ENCODE data around the gene RNF217.

The RNF217 gene

GRCh38 chr6:124991764-124992295 lies 29.6 kb downstream of the RNF217 start:
- DNase-seq, result no peak

- no peak for DNase-seq
These were observed 31.1 kb downstream of the RNF217 start for GRCh38 chr6:124993327-124993726.

GRCh38 chr6:124994648-124995047 lies 32.4 kb downstream of the RNF217 start:
- no peak for DNase-seq

- no peak for DNase-seq
These were observed 32.9 kb downstream of the RNF217 start for GRCh38 chr6:124995131-124995530.

GRCh38 chr6:124995645-124996325 lies 33.5 kb downstream of the RNF217 start:
- DNase-seq, result no peak

- DNase-seq, result no peak
These were observed 34.2 kb downstream of the RNF217 start for GRCh38 chr6:124996411-124996810.

GRCh38 chr6:124997196-124997875 lies 35.1 kb downstream of the RNF217 start:
- no peak for DNase-seq

GRCh38 chr6:124999105-124999764 lies 37.0 kb downstream of the RNF217 start:
- DNase-seq, result no peak

- DNase-seq, result no peak
These were observed 39.6 kb downstream of the RNF217 start for GRCh38 chr6:125001684-125002405.

- no peak for DNase-seq
These were observed 40.1 kb downstream of the RNF217 start for GRCh38 chr6:125002406-125002741.

- DNase-seq, result no peak
These were observed 40.8 kb downstream of the RNF217 start for GRCh38 chr6:125003070-125003469.

GRCh38 chr6:125004198-125004597 lies 42.0 kb downstream of the RNF217 start:
- no peak for DNase-seq

- DNase-seq, result no peak
These were observed 42.8 kb downstream of the RNF217 start for GRCh38 chr6:125004797-125005595.

GRCh38 chr6:125008261-125008703 lies 46.0 kb downstream of the RNF217 start:
- DNase-seq, result no peak

GRCh38 chr6:125008957-125009356 lies 46.7 kb downstream of the RNF217 start:
- DNase-seq, result no peak

GRCh38 chr6:125009578-125009977 lies 47.3 kb downstream of the RNF217 start:
- DNase-seq, result no peak

GRCh38 chr6:125013938-125014660 lies 51.9 kb downstream of the RNF217 start:
- DNase-seq, result no peak

GRCh38 chr6:125014661-125014957 lies 52.4 kb downstream of the RNF217 start:
- DNase-seq, result no peak

- no peak for DNase-seq
These were observed 52.9 kb downstream of the RNF217 start for GRCh38 chr6:125015152-125015551.

GRCh38 chr6:125018136-125018535 lies 55.9 kb downstream of the RNF217 start:
- DNase-seq, result no peak

- no peak for DNase-seq
These were observed 57.0 kb downstream of the RNF217 start for GRCh38 chr6:125019281-125019680.

- no peak for DNase-seq
These were observed 57.7 kb downstream of the RNF217 start for GRCh38 chr6:125019918-125020317.

Data from NCI-H526 (cell line).